CD4-positive, alpha-beta T cell treated with Interleukin-6 for 4 hours (primary cell): ENCODE data around the gene TBC1D14.
"Not testable (repeated sequence)": the region's sequence is repeated elsewhere in the genome, so short reads cannot be mapped to it uniquely, and the experiment has no call there.

Experiments
- DNase-seq: peaks from one replicate; pipeline ENCODE4 v3.0.0-alpha.2; 2020; ENCODE audit warnings: mixed read lengths

TBC1D14 gene

GRCh38 chr4:6890971-6891370, 18.7 kb upstream of the TBC1D14 start:
- not testable (repeated sequence) for DNase-seq

GRCh38 chr4:6891436-6892170, 18.0 kb upstream of the TBC1D14 start:
- no peak for DNase-seq

- peak; percentile 55 for DNase-seq
These were observed 17.3 kb upstream of the TBC1D14 start for GRCh38 chr4:6892190-6892908.

- DNase-seq, result no peak
These were observed 16.8 kb upstream of the TBC1D14 start for GRCh38 chr4:6892909-6893202.

GRCh38 chr4:6893449-6894085, 16.1 kb upstream of the TBC1D14 start:
- DNase-seq, result no peak

GRCh38 chr4:6894086-6894478, 15.5 kb upstream of the TBC1D14 start:
- no peak for DNase-seq

GRCh38 chr4:6894528-6895498, 14.8 kb upstream of the TBC1D14 start:
- DNase-seq, result no peak

- DNase-seq, result no peak
These were observed 13.6 kb upstream of the TBC1D14 start for GRCh38 chr4:6896035-6896434.

- DNase-seq, result peak; percentile 28
These were observed 10.9 kb upstream of the TBC1D14 start for GRCh38 chr4:6898763-6899162.

GRCh38 chr4:6900181-6900812, 9.3 kb upstream of the TBC1D14 start:
- DNase-seq, result no peak

GRCh38 chr4:6900956-6901355, 8.7 kb upstream of the TBC1D14 start:
- DNase-seq, result no peak

GRCh38 chr4:6901669-6902317, 7.8 kb upstream of the TBC1D14 start:
- DNase-seq, result no peak

GRCh38 chr4:6902318-6903042, 7.1 kb upstream of the TBC1D14 start:
- no peak for DNase-seq

GRCh38 chr4:6905516-6906445, 3.8 kb upstream of the TBC1D14 start:
- no peak for DNase-seq

- not testable (repeated sequence) for DNase-seq
These were observed 3.1 kb upstream of the TBC1D14 start for GRCh38 chr4:6906486-6906885.

GRCh38 chr4:6907658-6908191, 1.9 kb upstream of the TBC1D14 start:
- DNase-seq, result peak; percentile 57

GRCh38 chr4:6908432-6909112, 1.1 kb upstream of the TBC1D14 start:
- DNase-seq, result no peak

- DNase-seq, result peak; percentile 57
These were observed 329 bp downstream of the TBC1D14 start for GRCh38 chr4:6909970-6910339.

GRCh38 chr4:6910340-6910959, 824 bp downstream of the TBC1D14 start:
- DNase-seq, result no peak
